GM10248 (cell line): ENCODE results near the gene NAPA.

Experiments
- CTCF ChIA-PET: fragments of 300-600 bp; sonication (Branson Sonifier 250); formaldehyde crosslinking; extraction: SDS; loops from one replicate; lab custom pipeline; 2021; ENCODE audit warnings: antibody characterized with exemption; lab: Yijun Ruan, JAX
- POLR2A ChIA-PET: fragments of 350-650 bp; sonication (Branson Sonifier 250); formaldehyde crosslinking; extraction: SDS; loops from one replicate; lab custom pipeline; 2020; ENCODE audit warnings: antibody characterized with exemption; lab: Yijun Ruan, JAX
- DNase-seq: peaks from one replicate; pipeline ENCODE4 v3.0.0; 2012; ENCODE audit errors: extremely low spot score
- CTCF ChIP-seq: IDR thresholded peaks from 2 replicates; pipeline ENCODE4 v1.5.1; 2012; ENCODE audit warnings: mild to moderate bottlenecking, low read depth; ENCODE audit errors: extremely low read depth, missing control alignments, control extremely low read depth

NAPA gene

GRCh38 chr19:47471381-47471732 lies 43.5 kb downstream of the NAPA start:
- POLR2A ChIA-PET: no interaction called here
- no peak for DNase-seq
- CTCF ChIA-PET: interaction anchor here (1.2 to 1.3 kb wide), 2 partner anchors 13 to 34 kb away, joined by 4 to 5 read pairs; partner anchors contain the start of gene KPTN
- no peak for TF ChIP-seq CTCF

GRCh38 chr19:47470447-47471195 lies 44.2 kb downstream of the NAPA start:
- ChIA-PET POLR2A (no interaction called here), CTCF (interaction anchor here (0.7 to 1.3 kb wide), 3 partner anchors 14 to 79 kb away, joined by 3 to 4 read pairs (median 4); partner anchors contain the start of gene KPTN)
- TF ChIP-seq CTCF: no peak
- DNase-seq: no peak

- POLR2A ChIA-PET: no interaction called here
Measured at GRCh38 chr19:47469719-47470118, 45.1 kb downstream of the NAPA start.

GRCh38 chr19:47469363-47469700 lies 45.5 kb downstream of the NAPA start:
- ChIA-PET CTCF (interaction anchor here (1.1 kb wide), 1 partner anchor 15 kb away, joined by 4 read pairs; the partner anchor contains the start of gene KPTN), POLR2A (no interaction called here)
- DNase-seq: no peak
- TF ChIP-seq CTCF: no peak

More at GRCh38 chr19:47469719-47470118, 45.1 kb downstream of the NAPA start:
- no peak for DNase-seq
- TF ChIP-seq CTCF: no peak
- CTCF ChIA-PET: interaction anchor here (1.1 kb wide), 1 partner anchor 14 kb away, joined by 4 read pairs; the partner anchor contains the start of gene KPTN

GRCh38 chr19:47467914-47468313 lies 46.9 kb downstream of the NAPA start:
- DNase-seq: no peak
- TF ChIP-seq CTCF: no peak
- ChIA-PET POLR2A (no interaction called here), CTCF (interaction anchor here (1.6 to 1.7 kb wide), 2 partner anchors 15 to 31 kb away, joined by 3 to 5 read pairs; no protein-coding TSS in a partner anchor)

GRCh38 chr19:47465957-47466356 lies 48.9 kb downstream of the NAPA start:
- CTCF ChIA-PET: interaction anchor here (1.6 kb wide), 1 partner anchor 18 kb away, joined by 4 read pairs; the partner anchor contains the start of gene KPTN
- POLR2A ChIA-PET: no interaction called here
- DNase-seq: no peak
- no peak for TF ChIP-seq CTCF
